NCI-H1105 (cell line): Measurements from ENCODE around the gene HRK.
"Not testable (repeated sequence)": the region's sequence is repeated elsewhere in the genome, so short reads cannot be mapped to it uniquely, and the experiment has no call there.

ENCODE experiments used
- DNase-seq: peaks from one replicate; lab custom pipeline; 2025; lab: John Stamatoyannopoulos, UW

HRK gene

DNA sequence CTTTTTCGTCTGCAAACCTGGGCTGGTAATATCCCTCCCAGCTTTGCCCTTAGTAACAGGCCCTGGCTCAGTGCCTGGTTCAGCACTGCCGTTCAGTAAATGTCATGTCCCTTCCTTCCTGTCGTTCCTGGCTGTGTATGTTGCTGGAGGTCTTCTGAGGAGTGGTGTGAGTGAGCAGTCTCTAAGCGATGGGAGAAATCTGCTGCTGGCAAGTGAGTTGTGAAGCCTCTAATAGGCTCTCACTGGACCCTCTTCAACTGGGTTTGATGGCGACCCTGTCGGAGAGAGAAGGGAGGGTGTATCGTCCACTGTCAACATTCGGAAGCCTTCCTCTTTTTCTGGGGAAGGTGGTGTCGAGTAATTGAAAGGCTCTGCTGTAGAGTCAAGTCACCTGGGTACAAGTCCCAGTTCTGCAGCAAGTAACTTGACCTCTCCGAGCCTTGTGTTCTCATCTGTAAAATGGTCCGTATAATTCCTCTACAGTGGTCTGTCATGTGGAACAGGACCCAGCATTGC, 62.8 kb downstream of the HRK start:
- no peak for DNase-seq

- not testable (repeated sequence) for DNase-seq
Measured at GRCh38 chr12:116814766-116815165, 66.5 kb downstream of the HRK start.

DNA sequence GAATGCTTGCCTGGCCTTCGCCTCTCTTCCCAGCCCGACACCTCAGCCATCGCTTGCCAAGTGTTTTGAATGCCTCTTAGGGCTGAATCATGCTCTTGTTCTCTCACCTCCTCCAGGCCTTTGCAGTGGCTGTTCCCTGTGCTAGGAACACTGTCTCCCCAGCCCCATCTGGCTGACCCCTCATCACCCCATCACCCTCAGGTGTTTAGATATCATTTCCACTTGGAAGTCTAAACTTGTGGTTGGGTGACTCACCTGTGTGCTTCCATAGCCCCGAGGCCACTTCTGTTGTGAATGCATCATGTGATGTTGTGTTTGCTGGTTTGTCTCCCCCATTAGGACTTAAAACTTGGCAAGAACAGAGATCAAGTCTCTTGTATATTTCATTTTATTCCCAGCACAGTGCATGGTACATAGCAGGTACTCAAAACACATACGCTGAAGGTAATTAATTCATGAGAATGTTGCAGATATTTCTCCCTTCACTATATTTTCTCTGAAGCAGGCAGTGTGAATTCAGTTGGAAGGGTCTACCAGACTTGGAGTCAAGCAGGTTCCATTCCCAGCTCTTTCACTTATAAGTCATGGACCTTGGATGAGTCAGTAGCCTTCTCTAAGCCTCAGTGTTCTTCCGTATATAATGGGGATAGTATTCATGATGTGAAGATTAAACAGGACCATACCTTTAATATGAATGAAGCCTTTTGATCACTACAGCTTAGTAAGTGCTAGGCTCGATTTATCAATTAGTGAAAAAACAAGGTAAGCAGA, 67.8 kb downstream of the HRK start:
- no peak for DNase-seq

DNA sequence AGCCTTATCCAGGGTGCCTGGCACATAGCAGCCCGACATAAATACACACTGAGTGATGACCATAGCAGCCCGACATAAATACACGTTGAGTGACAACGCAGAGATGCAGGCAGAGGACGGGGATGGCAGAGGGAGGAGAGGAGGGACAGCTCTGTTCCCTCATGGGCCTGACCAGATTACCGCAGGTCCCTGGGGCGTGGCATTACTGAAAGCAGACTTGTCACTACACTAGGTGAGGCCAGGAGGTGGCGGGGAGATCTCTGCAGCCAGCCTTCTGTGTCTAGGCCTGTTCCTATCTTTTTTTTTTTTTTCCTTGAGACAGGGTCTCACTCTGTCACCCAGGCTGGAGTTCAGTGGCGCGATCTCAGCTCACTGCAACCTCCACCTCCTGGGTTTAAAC, 69.0 kb downstream of the HRK start:
- no peak for DNase-seq

DNA sequence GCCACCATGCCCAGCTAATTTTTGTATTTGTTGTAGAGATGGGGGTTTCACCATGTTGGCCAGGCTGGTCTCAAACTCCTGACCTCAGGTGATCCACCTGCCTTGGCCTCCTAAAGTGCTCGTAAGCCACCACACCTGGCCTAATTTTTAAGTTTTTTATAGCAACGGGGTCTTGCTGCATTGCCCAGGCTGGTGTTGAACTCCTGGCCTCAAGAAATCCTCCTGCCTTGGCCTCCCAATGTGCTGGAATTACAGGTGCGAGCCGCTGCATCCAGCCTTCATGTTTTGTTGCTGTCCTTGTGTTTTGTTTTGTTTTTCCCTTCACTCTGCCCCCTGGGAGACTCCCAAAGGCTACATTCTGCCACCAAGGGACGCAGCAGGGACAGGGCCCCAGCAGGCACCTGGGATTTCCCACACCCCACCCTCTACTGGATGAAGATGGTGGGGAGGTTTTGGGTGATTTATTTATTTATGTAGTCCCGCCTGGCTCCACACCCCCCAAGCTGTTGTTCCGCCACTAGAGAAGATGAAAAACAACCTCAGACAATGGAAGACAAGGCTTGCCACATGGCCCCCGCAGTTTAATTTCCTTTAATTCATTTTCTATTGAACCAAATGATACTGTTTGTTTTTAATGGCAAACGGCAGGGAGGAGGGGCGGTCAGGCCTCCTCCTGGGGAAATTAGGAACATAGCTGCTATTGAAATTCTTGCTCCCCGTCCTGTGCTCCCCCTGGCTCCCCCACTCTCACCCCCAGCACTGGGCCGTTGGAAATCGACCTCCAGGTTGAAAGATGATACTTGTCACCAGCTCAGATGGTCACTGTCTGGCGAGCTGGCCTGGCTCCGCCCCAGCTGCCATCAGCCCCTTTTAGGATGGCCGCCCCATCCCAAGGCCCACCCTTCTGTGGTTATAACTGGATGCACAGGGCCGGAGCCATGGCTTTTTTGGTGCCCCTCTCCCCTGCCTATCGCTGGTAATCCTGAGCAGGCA, 72.8 kb downstream of the HRK start:
- DNase-seq: no peak

DNA sequence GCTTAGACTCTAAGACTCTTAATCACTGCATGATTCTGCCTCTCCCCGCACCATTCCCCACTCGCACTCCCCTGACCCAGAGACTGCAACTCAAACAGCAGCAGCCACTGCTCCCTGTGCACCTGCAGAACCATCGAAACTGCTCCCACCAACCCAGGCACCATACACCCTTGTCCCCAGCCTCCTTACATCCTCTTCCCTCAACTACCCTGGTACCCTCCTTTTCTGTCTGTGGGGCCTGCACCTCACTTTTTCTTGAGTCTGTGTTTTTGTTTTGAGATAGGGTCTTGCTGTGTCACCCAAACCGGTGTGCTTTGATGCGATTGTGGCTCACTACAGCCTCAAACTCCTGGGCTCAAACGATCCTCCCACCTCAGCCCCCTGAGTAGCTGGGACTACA, 73.7 kb downstream of the HRK start:
- DNase-seq: no peak

- DNase-seq: no peak
Measured at GRCh38 chr12:116806845-116807440, 74.3 kb downstream of the HRK start.
